Tibial nerve (tissue), 4 donors: ENCODE measurements around the gene ELOF1. TPM values are rescaled to one million over a fixed set of nuclear protein-coding genes. Genes with fewer than 3 reads are reported as not detected.

ENCODE experiments used
- DNase-seq, 2 donors: peaks; one replicate each; pipeline ENCODE4 v3.0.0-alpha.2; 2019; ENCODE audit warnings: low spot score in 2 of 2
- H3K27ac ChIP-seq, 4 donors: fragments of 200-600 bp; sonication (generic) in 3 of 4; one replicate each; pipeline ENCODE4 v1.5.1; 2017 to 2019; ENCODE audit warnings: mild to moderate bottlenecking in 1 of 4
- H3K27me3 ChIP-seq, 2 donors: fragments of 200-600 bp; sonication (generic) in 1 of 2; one replicate each; pipeline versions ENCODE4 v1.5.1 to v1.6.0; 2017 to 2019
- H3K36me3 ChIP-seq, 3 donors: fragments of 200-600 bp; sonication (generic); one replicate each; pipeline ENCODE4 v1.5.1; 2018 to 2019
- H3K4me1 ChIP-seq, 4 donors: fragments of 200-600 bp; sonication (generic) in 3 of 4; one replicate each; pipeline ENCODE4 v1.5.1; 2017 to 2019
- H3K4me3 ChIP-seq, 4 donors: fragments of 200-600 bp; sonication (generic) in 3 of 4; one replicate each; pipeline ENCODE4 v1.5.1; 2017 to 2019; ENCODE audit warnings: mild to moderate bottlenecking in 1 of 4, moderate library complexity in 1 of 4
- H3K9me3 ChIP-seq, 4 donors: fragments of 200-600 bp; sonication (generic) in 3 of 4; one replicate each; pipeline ENCODE4 v1.5.1; 2017 to 2019
- CTCF ChIP-seq, 5 experiments: fragments of 200-600 bp in 3 of 5; fragments of 450-650 bp in 2 of 5; sonication (generic) in 3 of 5; IDR thresholded peaks; one replicate each; pipeline ENCODE4 v1.5.1; 2016 to 2019; ENCODE audit warnings: antibody characterized with exemption in 5 of 5, mild to moderate bottlenecking in 3 of 5, moderate library complexity in 2 of 5
- EP300 ChIP-seq, 2 donors: sonication (generic); formaldehyde crosslinking; IDR thresholded peaks; one replicate each; pipeline ENCODE4 v1.6.1; 2017; ENCODE audit warnings: antibody characterized with exemption in 2 of 2, mild to moderate bottlenecking in 1 of 2
- POLR2A ChIP-seq, 2 donors: fragments of 450-650 bp; IDR thresholded peaks; one replicate each; pipeline ENCODE4 v1.6.1; 2017; ENCODE audit warnings: antibody characterized with exemption in 2 of 2, mild to moderate bottlenecking in 2 of 2, moderate library complexity in 2 of 2
- WGBS, 2 donors: methylation state at CpG; one replicate each; pipeline ENCODE4 v1.1.5; 2018; 5-methylcytosine and 5-hydroxymethylcytosine counted together
- total RNA-seq, 4 donors: library from RNA; depleted of rRNA; stranded (reverse); fragments of >200 nt; gene quantifications; one replicate each; pipeline ENCODE4 v1.1.0, GENCODE V29; 2016

The ELOF1 gene
- total RNA-seq, 4 donors from 2014 or later, result 26.8 to 34.1 (median 28.9) TPM

- H3K4me3 ChIP-seq, result no peak overlapping the region
- no peak for DNase-seq
- no peaks in the 10 kb centered on the region for H3K9me3 ChIP-seq
- TF ChIP-seq POLR2A (IDR thresholded peaks at IDR 0.05) (no peak), CTCF (IDR thresholded peaks at IDR 0.05) (no peak), EP300 (IDR thresholded peaks at IDR 0.05) (no peak)
- no peaks in the 10 kb centered on the region for H3K27me3 ChIP-seq
- no peak overlapping the region for H3K27ac ChIP-seq
- H3K36me3 ChIP-seq, result peaks cover 0 to 80% (median 6%) of the 10 kb centered on the region in 3 donors
- no peaks in the 10 kb centered on the region for H3K4me1 ChIP-seq
- WGBS, 2 donors, result 92 to 98% methylated on average over 7 to 9 of the region's 9 CpGs
These were observed 39.9 kb downstream of the ELOF1 start for GRCh38 chr19:11519138-11519537.

- Histone ChIP-seq H3K4me3 (no peak overlapping the region), H3K27ac (no peak overlapping the region), H3K9me3 (no peaks in the 10 kb centered on the region), H3K36me3 (peaks cover 0 to 91% (median 9%) of the 10 kb centered on the region in 3 donors), H3K27me3 (no peaks in the 10 kb centered on the region), H3K4me1 (no peaks in the 10 kb centered on the region)
- WGBS, 2 donors, result 96 to 97% methylated on average over 14 to 20 of the region's 20 CpGs
- no peak for TF ChIP-seq EP300 (IDR thresholded peaks at IDR 0.05)
- TF ChIP-seq CTCF (IDR thresholded peaks at IDR 0.05), result no peak
- no peak for TF ChIP-seq POLR2A (IDR thresholded peaks at IDR 0.05)
- no peak for DNase-seq
These were observed 45.1 kb downstream of the ELOF1 start for GRCh38 chr19:11513946-11514345.

- Histone ChIP-seq H3K36me3 (peaks cover 0 to 58% (median 4%) of the 10 kb centered on the region in 3 donors), H3K9me3 (no peaks in the 10 kb centered on the region), H3K27ac (no peak overlapping the region), H3K4me3 (no peak overlapping the region), H3K27me3 (no peaks in the 10 kb centered on the region), H3K4me1 (peaks cover 0 to 10% (median 6%) of the 10 kb centered on the region in 4 donors)
- 93 to 95% methylated on average over 8 of the region's 8 CpGs for WGBS, 2 donors
- DNase-seq, result no peak
- TF ChIP-seq POLR2A (IDR thresholded peaks at IDR 0.05) (no peak), EP300 (IDR thresholded peaks at IDR 0.05) (no peak), CTCF (IDR thresholded peaks at IDR 0.05) (no peak)
These were observed 48.6 kb downstream of the ELOF1 start for GRCh38 chr19:11510444-11510843.

- no peak for DNase-seq
- H3K27ac ChIP-seq, result no peak overlapping the region
- H3K4me1 ChIP-seq, result peaks cover 0 to 15% (median 7%) of the 10 kb centered on the region in 4 donors
- TF ChIP-seq POLR2A (IDR thresholded peaks at IDR 0.05) (no peak), CTCF (IDR thresholded peaks at IDR 0.05) (no peak), EP300 (IDR thresholded peaks at IDR 0.05) (no peak)
- peaks cover 0 to 36% (median 0%) of the 10 kb centered on the region in 3 donors for H3K36me3 ChIP-seq
- WGBS, 2 donors, result 90 to 91% methylated on average over 17 of the region's 18 CpGs
- no peaks in the 10 kb centered on the region for H3K27me3 ChIP-seq
- no peak overlapping the region for H3K4me3 ChIP-seq
- H3K9me3 ChIP-seq, result no peaks in the 10 kb centered on the region
These were observed 51.5 kb downstream of the ELOF1 start for GRCh38 chr19:11507370-11508078.

DNA sequence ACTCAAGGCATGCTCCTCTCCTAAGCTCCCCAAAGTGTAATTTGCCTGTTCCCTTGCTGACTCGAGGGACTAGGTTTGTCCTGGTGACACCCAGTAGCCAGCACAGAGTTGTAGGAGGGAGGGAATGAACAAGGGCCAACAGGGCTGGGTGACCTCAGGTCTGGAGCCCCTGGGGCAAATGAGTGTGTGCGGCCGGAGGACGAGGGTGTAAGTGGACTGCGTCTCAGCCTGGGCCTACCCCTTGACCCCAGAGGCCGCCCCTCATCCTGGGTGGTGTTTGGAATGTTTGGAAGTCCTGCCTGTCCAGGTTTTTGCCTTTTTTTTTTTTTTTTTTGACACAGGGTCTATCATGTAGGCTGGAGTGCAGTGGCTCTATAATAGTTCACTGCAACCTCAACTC is 52.1 kb downstream of the ELOF1 start:
- Histone ChIP-seq H3K4me3 (no peak overlapping the region), H3K9me3 (no peaks in the 10 kb centered on the region), H3K27ac (no peak overlapping the region), H3K27me3 (no peaks in the 10 kb centered on the region), H3K4me1 (peaks cover 0 to 15% (median 7%) of the 10 kb centered on the region in 4 donors), H3K36me3 (peaks cover 0 to 34% (median 0%) of the 10 kb centered on the region in 3 donors)
- no peak for DNase-seq
- 82 to 83% methylated on average over 6 of the region's 6 CpGs for WGBS, 2 donors
- TF ChIP-seq CTCF (IDR thresholded peaks at IDR 0.05) (no peak), EP300 (IDR thresholded peaks at IDR 0.05) (no peak), POLR2A (IDR thresholded peaks at IDR 0.05) (no peak)
